MV-4-11 (cell line): Measurements from ENCODE around the gene PARP6.

Experiments used
- DNase-seq: peaks from one replicate; lab custom pipeline; 2025; lab: John Stamatoyannopoulos, UW

The PARP6 gene

DNA sequence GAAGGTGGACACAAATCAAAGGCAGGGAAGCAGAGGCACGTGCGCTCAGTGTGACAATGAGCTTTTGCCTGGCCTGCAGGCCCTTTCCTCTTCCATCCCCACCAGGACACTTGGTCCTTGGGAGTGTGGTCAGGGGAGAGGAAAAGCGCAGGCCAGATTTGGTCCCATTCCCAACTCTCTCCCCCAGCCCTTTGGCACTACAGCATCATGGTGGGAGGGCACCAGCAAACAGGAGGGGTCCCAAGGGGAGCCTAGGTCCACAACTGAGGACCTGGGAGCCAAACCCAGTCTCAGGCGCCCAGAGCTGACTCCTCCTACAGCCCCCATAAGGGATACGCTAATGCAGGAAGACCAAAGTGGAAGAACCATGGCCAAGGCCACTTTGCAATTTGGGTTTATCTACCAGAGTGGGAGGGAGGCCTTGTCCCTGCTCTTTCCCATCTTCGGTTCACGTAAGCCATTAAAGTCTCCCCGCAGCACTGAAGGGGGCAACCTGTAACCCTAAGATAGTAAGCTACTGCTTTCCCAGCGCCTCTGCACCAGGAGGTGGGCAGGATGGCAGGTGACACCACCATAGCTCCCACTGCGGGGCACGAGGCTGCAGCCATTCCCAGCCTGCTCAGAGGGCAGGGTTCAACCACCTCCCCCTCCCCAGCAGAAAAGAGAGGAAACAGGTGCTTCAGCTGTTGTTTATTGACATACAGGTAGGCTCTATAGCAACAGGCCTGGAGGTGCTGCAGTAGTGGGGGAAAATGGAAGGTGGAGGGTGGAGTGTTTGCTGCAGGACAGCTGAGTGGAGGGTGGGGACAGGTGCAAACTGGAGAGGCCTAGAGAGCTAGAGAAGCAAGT, 73.8 kb downstream of the PARP6 start:
- DNase-seq, result no peak

DNA sequence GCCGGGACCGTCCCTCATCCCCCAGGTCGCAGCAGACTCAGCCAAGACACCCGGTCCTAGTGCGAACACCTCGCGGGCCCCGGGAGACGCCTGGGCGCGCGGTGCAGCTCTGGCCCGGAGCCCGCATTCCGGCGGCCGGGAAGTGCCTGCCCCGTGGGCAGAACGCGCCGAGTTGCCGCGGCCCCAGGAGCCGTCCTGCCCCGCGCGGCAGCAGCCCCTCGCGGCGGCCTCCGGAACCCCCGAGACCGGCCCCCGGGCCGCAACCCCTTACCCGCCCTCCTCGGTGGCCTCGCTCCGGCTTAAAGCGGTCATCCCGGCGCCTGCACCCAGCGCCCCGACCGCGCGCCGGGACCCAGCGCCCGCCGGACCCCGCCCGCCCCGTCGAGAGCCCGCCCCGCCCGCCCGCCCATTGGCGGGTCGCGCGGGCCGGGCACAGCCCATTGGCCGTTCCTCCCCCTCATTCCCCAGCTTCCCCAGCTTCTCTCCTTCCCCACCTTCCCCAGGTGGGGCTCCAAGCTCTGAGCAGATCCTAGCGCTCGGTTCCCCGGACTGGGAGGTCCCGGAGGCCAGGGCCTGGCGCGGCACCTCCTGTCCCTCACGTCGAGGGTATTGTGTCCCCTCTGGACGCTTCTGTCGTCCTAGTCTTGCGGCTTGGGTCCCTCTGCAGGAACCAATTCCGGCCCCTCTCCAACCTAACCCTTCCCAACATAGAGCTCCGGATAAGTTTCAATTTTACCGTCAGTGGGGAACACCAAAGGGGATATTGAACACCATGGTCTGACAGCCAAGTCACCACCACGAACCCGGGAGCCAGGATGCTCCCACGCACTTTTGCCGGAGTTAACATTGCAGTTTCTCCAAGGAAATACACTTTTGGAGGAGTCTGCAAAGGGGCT, 74.6 kb downstream of the PARP6 start, which contains the start of gene GRAMD2A:
TSS of gene GRAMD2A (minus strand) at position 328 of the 896 bp plus-strand sequence.
- DNase-seq, result no peak

- no peak for DNase-seq
Measured at GRCh38 chr15:72197041-72197459, 75.3 kb downstream of the PARP6 start.

DNA sequence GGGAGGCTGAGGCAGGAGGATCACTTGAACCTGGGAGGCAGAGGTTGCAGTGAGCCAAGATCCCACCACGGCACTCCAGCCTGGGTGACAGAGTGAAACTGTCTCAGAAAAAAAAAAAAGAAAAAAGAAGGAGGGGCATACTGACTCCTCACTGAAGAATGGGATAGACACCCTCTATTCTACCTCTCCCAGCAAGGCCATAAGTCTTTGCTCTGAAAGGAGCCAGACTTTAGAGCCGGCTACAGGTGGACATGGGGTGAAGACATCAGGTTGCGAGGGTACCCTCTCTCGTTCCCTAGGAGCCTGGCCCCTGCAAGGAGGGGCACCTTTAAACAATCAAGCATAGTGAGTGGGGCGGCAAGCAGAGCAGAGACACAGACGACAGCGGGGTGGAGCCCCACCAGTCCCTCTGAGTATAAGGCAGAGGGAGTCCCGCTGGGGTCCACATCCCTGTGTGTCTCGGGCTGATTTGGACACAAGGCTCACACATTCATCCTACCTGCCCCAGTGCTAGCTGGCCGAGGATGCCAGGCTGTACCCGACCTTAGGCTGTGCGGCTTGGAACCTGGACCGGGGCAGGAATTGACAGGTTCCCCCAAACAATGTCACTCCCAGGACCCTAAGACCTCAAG, 75.8 kb downstream of the PARP6 start:
- no peak for DNase-seq

DNA sequence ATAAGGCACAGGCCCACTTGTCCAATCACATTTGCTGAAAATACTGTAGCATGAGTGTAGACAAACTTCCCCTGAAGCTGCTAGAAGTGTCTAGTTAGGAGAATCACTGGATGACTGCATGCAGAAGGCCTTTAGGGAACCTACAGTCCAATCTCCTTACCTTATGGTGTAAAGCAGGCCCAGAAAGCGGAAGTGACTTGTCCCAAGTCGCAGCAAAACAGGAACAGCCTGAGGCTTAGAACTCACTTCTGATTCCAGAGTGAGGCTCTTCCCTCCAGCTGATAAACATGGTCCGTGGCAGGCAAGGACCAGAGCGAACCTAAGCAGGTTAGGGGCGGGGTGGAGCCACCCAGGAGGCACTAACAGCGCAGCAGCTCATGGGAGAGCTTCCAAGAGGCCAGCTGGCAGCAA, 77.2 kb downstream of the PARP6 start:
- peak; percentile 95 for DNase-seq

GRCh38 chr15:72193836-72194396, 78.4 kb downstream of the PARP6 start:
- DNase-seq, result no peak

DNA sequence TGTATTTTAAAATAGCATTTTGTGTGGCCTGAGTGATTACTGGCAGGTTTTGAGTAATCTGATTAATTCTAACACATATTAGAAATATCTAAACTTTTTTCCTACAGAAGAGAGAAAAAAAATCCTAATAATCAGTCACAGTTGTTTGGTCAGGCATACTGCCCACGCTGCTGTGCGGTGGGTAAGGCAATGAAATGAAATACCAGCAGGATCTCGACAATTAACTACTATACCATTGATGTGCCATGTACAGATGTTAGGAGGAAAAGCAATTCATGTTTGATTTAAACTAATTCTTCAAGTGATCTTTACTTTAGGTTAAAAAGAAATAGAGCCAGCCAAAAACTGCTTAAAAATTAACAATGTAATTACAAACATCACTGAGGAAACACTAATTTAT, 79.9 kb downstream of the PARP6 start:
- no peak for DNase-seq
